Measurements from ENCODE around the gene AARSD1.

The AARSD1 gene

DNA sequence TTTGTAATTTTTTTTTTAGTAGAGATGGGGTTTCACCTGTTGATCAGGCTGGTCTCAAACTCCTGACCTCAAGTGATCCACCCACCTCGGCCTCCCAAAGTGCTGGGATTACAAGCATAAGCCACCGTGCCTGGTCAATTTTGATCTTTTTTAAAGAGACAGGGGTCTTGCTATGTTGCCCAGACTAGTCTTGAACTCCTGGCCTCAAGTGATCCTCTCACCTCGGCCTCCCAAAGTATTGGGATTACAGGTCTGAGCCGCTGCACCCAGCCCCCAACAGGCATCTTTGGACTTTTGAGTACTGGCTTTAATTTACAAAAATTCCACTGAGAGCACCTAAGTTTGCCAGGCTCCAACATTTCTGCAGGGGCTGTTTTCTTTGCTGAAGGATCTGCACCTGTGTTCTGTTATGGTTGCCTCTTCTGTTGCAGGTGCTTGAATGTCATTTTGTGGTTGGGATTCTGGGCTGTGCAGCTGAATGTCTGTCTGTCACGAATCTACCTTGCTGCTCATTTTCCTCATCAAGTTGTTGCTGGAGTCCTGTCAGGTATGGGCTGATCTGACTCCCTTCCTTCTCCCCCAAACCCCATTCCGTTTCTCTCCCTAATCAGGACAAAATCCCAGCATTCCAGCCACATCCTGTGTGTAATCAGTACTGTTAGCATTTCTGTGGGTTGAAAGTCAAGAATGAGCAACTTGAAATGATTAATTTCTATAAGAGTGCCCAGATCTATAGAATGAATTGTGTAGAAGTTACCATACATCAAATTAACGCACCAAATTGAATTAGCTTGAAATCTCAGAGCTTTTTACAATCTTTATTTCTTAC, 55.2 kb downstream of the AARSD1 start:
- in situ Hi-C loops (cut with HindIII; ENCODE audit: low sequenced_read_pairs) = no loop called here
- no peak overlapping the region for H3K4me3 ChIP-seq (ENCODE audit: low read depth, low read length)
- TF ChIP-seq, protein P1, sequence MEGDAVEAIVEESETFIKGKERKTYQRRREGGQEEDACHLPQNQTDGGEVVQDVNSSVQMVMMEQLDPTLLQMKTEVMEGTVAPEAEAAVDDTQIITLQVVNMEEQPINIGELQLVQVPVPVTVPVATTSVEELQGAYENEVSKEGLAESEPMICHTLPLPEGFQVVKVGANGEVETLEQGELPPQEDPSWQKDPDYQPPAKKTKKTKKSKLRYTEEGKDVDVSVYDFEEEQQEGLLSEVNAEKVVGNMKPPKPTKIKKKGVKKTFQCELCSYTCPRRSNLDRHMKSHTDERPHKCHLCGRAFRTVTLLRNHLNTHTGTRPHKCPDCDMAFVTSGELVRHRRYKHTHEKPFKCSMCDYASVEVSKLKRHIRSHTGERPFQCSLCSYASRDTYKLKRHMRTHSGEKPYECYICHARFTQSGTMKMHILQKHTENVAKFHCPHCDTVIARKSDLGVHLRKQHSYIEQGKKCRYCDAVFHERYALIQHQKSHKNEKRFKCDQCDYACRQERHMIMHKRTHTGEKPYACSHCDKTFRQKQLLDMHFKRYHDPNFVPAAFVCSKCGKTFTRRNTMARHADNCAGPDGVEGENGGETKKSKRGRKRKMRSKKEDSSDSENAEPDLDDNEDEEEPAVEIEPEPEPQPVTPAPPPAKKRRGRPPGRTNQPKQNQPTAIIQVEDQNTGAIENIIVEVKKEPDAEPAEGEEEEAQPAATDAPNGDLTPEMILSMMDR (IDR thresholded peaks at IDR 0.05; ENCODE audit: low read depth, low read length, missing control alignments) = no peak
- DNase-seq (ENCODE audit: low read depth) = no peak

DNA sequence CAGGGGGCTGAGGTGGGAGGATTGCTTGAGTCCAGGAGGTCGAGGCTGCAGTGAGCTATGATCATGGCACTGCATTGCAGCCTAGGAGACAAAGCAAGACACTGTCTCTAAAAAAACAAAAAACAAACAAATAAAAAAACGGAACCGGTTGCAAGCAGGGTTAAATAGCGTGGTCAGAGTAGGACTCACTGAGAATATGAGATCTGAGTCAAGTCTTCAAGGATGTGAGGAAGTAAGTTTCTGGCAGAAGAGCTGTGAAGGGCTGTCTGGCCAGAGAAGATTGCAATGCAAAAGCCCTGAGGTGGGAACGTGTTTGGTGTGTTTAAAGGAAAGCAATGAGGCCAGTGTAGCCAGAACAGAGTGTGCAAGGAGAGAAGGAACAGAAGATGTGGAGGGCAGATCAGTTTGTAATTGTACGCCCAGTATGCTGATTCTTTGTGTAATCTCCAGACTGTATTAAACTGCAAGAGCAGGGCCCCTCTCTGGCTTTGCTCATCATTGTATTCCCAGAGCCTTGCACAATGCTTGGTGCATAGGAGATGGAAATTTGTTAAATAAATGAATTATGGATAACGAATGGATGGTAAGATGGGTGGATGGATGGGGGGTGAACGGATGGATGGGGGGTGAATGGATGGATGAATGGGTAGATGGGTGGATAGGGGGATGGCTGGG, 57.3 kb downstream of the AARSD1 start:
- TF ChIP-seq, protein P1 (IDR thresholded peaks at IDR 0.05; ENCODE audit: low read depth, low read length, missing control alignments) = no peak
- DNase-seq (ENCODE audit: low read depth) = no peak
- no peak overlapping the region for H3K4me3 ChIP-seq (ENCODE audit: low read depth, low read length)
- in situ Hi-C loops (cut with HindIII; ENCODE audit: low sequenced_read_pairs) = no loop called here

DNA sequence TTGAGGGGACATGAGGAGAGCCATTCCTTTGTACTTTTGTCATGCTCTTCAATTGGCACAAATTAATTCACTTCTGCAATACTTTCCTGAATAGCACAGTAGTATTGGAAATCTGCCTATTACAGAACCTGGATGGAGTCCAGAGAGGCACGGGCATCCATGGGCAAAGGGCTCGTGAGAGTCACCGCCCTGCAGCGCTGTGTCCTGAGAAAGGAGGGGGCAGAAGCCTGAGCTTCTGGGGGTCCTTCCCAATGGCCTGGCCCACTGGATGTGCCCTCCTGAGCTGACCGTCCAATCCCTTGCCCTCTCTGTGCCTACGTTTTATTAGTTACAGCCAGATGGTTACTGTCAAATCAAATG, 60.2 kb downstream of the AARSD1 start:
- in situ Hi-C loops (cut with HindIII; ENCODE audit: low sequenced_read_pairs) = no loop called here
- H3K4me3 ChIP-seq (ENCODE audit: low read depth, low read length) = no peak overlapping the region
- TF ChIP-seq, protein P1 (IDR thresholded peaks at IDR 0.05; ENCODE audit: low read depth, low read length, missing control alignments) = no peak
- DNase-seq (ENCODE audit: low read depth) = no peak

DNA sequence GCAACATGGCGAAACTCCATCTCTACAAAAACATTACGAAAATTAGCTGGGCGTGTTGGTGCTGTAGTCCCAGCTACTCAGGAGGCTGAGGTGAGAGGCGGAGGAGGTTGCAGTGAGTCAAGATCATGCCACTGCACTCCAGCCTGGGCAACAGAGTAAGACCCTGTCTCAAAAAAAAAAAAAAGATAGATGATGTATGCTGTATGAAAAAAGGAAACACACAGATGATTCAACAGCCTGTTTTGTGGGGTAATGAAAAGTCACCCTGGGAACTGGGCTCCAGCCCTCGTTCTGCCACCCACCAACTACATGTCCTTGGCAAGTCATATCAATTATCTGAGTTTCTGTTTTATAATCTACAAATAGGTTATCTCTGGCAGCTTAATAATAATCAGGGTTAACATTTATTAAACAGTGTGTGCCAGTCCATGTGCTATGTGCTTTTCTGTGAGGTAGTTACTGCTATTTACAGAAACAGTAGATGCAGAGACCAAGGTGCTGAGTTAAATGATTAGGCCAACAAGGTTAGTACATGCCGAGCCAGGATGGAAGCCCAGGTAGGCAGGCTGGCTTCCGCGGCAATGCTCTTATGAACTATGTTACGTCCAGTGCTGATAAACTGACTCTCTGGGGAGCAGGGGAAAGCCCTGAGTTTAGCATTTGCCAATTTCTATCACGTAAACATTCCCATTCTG, 62.6 kb downstream of the AARSD1 start:
- no peak overlapping the region for H3K4me3 ChIP-seq (ENCODE audit: low read depth, low read length)
- TF ChIP-seq, protein P1 (IDR thresholded peaks at IDR 0.05; ENCODE audit: low read depth, low read length, missing control alignments) = no peak
- no peak for DNase-seq (ENCODE audit: low read depth)
- in situ Hi-C loops (cut with HindIII; ENCODE audit: low sequenced_read_pairs) = no loop called here
